IPS-18c (cell line): ENCODE results near the gene KSR2.
"Not testable (repeated sequence)": the region's sequence is repeated elsewhere in the genome, so short reads cannot be mapped to it uniquely, and the experiment has no call there.

ENCODE experiments used
- H3K4me3 ChIP-seq: 2 replicates; pipeline ENCODE4 v1.7.0; 2013; ENCODE audit warnings: low read depth, mild to moderate bottlenecking, low read length, moderate library complexity; ENCODE audit not compliant: insufficient read depth
- H3K9me3 ChIP-seq: one replicate; pipeline ENCODE4 v1.6.1; 2013; ENCODE audit warnings: mild to moderate bottlenecking, low read length, moderate library complexity; ENCODE audit not compliant: control insufficient read depth, insufficient read depth

KSR2 gene

DNA sequence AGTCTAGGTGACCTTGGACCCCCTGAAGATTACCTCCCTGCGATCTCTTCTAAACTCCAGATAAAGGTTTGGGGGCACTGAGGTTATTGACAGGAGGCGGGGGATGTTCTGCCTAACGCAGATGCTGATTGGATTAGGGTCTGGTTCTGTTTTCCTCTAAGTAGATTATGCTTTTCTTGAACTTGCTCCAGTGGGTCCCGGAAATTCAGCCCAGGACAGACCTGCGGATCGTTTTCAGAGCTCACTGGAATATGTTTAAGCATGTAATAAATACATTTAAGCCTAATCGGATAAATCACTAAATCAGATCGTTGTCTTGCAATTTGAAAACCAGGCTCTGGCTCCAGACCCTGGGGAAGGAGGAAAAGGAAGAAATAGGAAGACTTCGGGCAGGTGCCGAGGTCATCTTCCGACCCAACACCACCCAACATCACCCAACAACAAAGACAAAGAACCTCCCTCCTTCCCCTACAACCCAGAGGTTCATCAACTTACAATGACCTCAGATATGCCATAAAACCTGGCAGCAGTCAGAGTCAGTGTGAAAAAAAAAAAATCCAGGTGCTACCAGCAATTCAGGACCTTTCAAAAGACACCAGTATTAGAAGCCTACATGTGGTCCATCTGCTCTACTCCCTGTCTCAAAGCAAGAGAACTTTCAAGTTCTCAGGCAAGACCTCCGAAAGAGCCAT lies 148.4 kb downstream of the KSR2 start:
- Histone ChIP-seq H3K9me3 (no peaks in the 10 kb centered on the region), H3K4me3 (no peak overlapping the region)

DNA sequence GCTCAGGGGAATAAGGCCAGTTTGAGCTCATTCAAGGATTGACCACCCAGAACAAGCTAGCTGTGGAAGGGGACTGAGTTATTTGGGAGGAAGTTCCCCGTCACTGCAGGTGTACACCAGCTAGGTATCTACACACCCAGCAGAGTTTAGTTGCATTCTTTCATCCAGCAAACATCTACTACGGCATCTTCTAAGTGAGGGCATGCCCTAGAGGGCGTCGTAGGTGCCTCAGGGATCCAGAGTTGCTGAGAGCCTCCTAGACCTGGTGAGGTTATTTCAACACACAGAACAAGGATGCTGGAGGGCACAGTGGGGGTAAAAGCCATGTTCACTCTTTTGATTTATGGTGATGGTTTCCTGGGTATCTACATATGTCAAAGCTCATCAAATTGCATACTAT lies 149.6 kb downstream of the KSR2 start:
- no peaks in the 10 kb centered on the region for H3K9me3 ChIP-seq
- no peak overlapping the region for H3K4me3 ChIP-seq

DNA sequence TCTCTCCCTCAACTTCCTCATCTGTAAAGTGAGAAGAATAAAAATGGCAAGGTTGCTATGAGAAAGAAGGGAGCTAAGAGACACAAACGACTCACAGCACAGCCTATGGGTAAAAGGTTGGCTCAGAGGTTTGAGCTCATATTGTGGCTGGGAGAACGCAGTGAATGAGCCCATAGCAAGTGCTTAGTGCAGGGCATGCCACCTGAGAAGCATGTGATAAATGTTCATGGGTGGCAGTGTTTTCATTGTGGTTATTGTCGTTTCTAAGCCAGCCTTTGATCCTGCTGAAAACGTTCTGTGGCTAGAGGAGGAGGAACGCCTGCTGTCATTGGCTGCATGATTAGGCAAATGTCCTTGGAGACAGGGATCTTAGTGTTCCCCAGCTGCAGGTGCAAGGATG lies 150.4 kb downstream of the KSR2 start:
- Histone ChIP-seq H3K9me3 (no peaks in the 10 kb centered on the region), H3K4me3 (no peak overlapping the region)

DNA sequence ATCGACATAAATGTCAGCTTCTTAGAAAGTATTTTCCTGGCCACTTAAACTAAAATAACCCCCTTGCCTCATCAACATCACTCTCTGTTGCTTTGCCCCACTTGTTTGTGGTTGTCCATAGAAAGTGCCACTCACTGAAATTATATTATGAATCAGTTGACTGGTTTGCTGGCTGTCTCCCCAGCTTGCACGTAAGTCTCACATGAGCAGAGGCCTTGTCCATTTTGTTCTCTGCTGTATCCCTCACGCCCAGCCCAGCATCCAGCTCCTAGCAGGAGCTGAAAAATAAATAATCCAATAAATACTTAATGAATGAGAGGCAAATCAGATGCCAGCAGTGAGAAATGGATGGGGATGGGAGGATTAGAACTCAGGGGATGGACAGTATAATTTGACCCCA lies 159.3 kb downstream of the KSR2 start:
- no peak overlapping the region for H3K4me3 ChIP-seq
- no peaks in the 10 kb centered on the region for H3K9me3 ChIP-seq

DNA sequence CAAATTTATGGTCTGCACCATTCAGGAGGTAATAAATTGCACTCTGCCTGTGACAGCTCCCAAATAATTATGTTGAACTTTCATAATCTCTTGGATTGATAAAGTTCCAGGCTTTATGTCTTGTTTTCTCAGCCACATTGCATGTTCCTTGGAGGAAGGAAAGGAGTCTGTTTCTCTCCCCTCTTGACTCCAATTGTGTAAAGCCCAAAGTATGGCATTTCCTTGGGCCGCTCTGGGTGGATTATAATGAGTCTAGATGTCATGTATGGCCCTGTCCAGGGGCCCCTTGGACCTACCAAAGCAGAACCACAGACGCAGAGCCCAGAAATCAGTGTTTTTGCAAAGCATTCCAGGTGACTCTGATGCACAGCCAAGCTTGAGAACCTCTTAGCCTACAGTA lies 160.8 kb downstream of the KSR2 start:
- Histone ChIP-seq H3K9me3 (no peaks in the 10 kb centered on the region), H3K4me3 (no peak overlapping the region)

DNA sequence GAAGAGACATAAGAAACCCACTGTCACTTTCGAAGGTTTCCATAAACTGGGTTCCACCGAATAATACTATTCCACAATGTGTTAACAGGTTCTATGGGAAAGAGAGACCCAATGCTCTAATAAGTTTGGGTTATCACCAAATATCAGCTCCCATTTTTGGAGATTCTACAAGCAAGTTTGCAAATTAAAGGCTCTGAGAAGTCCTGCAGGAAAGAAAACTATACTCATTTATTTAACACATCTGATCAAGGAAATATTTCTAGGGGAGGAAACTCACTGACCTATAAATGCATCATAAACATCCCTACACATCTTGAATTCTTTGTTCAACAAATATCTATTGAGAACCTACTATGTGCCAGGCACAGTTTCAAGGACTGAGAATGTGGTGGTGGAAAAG lies 161.4 kb downstream of the KSR2 start:
- H3K9me3 ChIP-seq: no peaks in the 10 kb centered on the region
- no peak overlapping the region for H3K4me3 ChIP-seq

DNA sequence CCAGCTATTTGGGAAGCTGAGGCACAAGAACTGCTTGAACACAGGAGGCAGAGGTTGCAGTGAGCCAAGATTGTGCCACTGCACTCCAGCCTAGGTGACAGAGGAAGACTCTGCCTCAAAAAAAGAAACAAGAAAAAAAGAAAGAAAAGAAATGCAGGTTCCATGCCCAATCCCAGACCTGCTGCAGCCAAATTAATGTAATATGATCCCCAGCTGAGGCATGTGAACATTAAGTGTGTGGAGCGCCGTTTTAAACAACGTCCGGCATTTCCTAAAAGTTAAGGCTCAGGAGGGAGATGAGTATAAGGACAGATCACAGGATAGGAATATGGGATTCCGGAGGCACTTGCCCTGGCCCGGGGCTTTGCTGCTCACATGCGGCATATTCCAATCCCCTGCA lies 162.9 kb downstream of the KSR2 start:
- H3K4me3 ChIP-seq: no peak overlapping the region
- H3K9me3 ChIP-seq: no peaks in the 10 kb centered on the region

DNA sequence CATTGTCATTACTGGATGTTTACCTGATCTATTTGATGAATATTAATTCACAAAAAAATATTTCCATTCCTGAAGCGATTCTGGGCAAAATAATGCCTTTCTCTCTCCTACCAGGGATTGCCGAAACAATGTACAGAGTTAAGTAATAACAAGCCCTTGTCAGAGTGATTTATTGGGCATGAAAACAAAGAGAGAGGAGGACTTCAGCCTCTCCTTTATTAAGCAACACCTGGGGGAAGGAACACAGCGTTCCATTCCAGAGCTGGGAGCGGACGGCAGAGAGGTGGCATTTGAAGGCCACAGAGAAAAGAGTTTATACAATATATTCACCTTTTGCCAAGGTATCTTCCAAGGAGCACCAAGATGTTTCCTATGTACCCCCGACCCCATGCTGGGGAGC lies 165.8 kb downstream of the KSR2 start:
- Histone ChIP-seq H3K9me3 (no peaks in the 10 kb centered on the region), H3K4me3 (no peak overlapping the region)

DNA sequence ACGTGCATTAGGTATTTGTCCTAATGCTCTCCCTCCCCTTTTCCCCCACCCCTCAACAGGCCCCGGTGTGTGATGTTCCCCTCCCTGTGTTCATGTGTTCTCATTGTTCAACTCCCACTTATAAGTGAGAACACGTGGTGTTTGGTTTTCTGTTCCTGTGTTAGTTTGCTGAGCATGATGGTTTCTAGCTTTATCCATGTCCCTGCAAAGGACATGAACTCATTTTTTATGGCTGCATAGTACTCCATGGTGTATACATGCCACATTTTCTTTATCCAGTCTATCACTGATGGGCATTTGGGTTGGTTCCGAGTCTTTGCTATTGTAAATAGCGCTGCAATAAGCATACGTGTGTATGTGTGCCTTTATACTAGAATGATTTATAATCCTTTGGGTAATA lies 168.1 kb downstream of the KSR2 start:
- not testable (repeated sequence) for H3K4me3 ChIP-seq, H3K9me3 ChIP-seq

DNA sequence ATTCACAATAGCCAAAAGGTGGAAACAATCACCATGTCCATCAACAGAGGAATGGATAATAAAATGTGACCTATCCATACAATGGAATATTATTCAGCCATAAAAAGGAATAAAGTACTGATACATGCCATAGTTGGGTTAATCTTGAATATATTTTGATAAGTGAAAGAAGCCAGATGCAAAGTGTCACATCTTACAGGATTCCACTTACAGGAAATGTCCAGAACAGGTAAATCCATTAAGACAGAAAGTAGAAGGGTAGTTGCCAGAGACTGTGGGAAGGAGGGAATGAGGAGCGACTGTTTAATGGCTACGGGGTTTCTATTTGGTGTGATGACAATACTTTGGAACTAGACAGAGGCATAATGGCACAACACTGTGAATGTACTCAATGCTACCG lies 171.6 kb downstream of the KSR2 start:
- H3K4me3 ChIP-seq: no peak overlapping the region

DNA sequence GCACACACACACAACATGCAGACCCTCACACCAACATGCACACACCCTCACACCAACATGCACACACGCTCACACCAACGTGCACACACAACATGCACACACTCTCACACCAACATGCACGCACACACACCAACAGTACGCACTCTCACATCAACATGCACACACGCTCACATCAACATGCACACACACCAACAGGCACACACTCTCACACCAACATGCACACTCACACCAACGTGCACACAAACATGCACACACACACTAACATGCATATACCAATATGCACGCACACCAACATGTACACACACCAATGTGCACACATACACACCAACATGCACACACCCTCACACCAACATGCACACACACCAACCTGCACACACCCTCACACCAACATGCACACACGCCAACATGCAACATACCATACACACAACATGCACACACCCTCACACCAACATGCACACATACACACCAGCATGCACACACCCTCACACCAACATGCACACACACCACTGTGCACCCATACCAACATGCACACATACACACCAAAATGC lies 175.8 kb downstream of the KSR2 start:
- H3K9me3 ChIP-seq: no peaks in the 10 kb centered on the region
- no peak overlapping the region for H3K4me3 ChIP-seq

More for the DNA sequence above, 171.6 kb downstream of the KSR2 start:
- H3K9me3 ChIP-seq: no peaks in the 10 kb centered on the region

DNA sequence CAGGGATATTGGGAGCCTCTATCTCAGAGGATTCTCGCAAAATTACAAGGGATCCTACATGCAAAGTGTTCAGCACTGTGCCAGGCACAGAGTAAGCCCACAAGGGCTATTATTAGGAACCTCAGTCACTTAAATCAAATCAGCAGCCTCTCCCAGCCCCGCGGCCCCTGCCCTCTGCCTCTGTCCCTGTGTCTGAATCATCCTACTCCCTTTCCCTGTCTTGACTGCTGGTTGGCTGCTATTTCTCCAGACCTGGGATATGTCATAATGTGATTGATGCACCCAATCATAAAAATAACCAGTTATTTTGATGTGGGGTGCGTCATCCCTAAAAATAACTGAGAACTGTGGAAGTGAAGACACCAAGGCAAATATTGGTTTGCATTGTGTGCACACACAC lies 176.3 kb downstream of the KSR2 start:
- no peak overlapping the region for H3K4me3 ChIP-seq
- no peaks in the 10 kb centered on the region for H3K9me3 ChIP-seq

DNA sequence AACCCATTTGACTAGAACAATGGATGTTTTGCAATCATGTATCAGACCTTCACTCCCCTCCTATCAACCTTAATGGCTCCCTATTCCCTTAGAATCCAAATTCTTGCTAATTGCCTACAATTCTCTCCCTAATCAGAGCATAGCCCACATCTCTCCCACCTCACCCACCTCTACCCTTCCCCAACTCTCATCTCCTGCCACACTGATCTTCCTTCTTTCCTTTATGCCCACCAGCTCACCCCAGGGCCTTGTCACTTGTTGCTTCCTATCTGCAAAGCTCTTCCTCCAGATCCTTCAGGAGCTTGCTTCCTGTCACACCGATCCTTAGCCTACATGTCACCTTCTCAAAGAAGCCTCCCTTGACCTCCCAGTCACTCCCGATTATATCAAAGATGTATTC lies 177.8 kb downstream of the KSR2 start:
- Histone ChIP-seq H3K9me3 (no peaks in the 10 kb centered on the region), H3K4me3 (no peak overlapping the region)

DNA sequence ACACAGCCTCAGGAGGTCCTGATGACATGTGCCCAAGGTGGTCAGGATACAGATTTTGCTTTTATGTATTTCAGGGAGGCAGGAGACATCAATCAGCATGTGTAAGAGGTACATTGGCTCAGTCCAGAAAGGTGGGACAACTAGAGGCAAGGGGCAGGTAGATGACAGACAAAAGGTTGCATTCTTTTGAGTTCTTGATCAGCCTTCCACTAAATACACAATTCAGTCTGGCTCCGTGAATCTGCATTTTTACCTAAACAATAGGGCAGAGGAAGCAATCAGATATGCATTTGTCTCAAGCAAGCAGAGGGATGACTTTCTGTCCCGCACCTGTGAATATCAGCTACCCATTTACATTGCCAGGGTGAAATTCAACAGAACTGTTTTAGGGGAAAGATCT lies 178.6 kb downstream of the KSR2 start:
- H3K4me3 ChIP-seq: no peak overlapping the region

DNA sequence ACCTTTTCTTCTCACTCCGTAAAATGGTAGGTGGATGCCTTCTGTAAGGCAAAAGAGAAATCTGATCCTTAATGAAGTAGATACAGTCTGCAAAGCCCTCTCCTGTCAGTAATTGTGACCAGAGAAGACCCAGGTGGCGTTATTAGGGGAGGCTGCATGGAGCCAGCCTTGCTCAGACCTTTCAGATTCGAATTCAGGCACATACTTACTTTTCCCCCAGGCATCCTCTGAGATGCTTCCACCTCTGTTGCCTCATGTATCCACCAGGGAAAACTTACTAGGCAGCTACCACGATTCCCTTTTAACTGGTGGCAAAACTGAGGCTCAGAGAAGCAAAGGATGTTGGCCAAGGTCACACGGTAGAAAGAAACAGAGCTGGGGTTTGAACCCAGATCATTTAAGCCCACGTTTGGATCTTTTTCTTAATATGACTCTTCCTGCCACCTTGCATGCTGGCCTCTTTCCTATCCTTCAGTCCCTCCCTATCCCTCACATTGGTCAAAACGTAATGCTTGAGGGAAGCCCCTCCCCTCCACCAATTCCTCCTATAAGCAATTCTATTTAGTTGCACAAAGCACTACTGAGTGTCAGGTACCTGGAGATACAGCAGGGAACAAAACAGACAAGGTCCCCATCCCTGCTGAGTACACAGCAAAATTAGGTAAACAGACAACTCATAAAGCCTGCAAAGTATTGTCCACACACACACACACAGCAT lies 179.4 kb downstream of the KSR2 start:
- H3K4me3 ChIP-seq: no peak overlapping the region
- H3K9me3 ChIP-seq: no peaks in the 10 kb centered on the region

More for the DNA sequence above, 178.6 kb downstream of the KSR2 start:
- H3K9me3 ChIP-seq: no peaks in the 10 kb centered on the region

DNA sequence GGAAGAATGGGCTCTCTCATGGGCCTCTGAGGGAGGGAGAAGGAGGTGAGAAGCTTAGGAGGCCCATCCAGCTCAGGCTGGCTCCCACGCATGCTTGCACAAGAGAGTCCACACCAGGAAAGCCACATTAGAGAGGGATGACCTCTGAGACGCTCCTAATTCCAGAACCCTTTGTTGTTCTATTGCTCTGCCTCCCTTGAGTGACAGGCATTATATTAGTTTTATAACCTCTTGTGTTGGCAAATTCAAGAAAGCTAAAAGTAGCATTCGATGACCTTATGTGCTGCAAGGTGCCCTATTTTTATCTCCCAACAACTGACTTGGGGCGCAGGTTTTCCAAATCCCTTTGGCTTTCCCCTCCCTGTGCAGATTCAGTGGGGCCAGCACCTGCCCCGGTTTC lies 190.1 kb downstream of the KSR2 start:
- Histone ChIP-seq H3K9me3 (no peaks in the 10 kb centered on the region), H3K4me3 (no peak overlapping the region)

DNA sequence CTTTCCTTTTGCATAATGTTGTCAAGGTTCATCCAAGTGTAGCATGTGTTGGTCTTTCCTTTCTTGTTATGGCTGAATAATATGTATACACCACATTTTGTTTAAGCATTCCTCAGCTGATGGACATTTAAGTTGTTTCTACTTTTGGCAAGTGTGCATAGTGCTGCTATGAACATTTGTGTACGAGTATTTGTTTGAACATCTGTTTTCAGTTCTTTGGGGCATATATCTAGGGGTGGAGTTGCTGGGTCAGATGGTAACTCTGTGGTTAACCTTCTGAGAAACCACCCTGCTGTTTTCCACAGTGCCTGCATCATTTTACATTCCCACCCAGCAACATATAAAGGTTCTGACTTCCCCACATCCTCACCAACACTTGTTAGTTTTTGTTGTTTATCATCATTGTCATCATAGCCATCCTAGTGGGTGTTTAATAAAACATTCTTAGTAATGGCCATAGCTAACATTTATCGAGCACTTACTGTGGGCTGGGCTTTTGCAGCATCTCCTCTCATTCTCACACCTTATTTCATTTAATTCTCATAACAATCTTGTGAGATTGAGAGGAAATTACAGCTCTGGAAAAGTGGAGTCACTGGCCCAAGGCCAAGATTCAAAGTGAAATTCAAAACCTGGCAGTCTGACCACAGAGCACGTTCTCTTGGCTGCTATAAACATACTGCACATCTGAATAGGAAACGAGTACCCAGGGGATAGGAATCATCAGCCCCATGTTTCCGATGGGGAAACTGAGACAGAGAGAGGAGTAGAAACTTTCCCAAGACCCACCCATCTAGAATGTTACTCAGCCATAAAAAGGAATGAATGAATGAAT lies 193.6 kb downstream of the KSR2 start:
- no peak overlapping the region for H3K4me3 ChIP-seq
- H3K9me3 ChIP-seq: no peaks in the 10 kb centered on the region

DNA sequence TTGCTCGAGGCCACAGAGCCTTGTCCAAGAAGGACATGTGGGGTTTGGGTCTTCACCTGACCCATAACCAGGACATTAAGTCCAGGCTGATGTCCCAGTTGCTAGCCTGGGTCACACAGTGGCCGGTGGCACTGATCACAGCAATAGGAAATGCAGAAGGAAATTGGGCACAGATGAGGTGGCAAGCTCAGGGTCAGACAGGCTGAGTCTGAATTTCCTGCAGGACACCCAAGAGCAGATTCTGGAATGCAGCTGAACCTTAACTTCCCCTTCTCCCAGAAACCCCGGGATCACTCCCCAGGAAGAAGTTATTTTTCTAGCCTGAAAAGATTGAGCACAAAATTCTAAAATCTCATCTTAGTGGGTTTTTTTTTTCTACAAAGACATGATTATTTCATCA lies 199.9 kb downstream of the KSR2 start:
- Histone ChIP-seq H3K4me3 (no peak overlapping the region), H3K9me3 (no peaks in the 10 kb centered on the region)
